Activated T-cell treated with anti-CD3 and anti-CD28 coated beads for 4 hours (primary cell): ENCODE measurements around the gene RPS18.
"Not testable (repeated sequence)": the region's sequence is repeated elsewhere in the genome, so short reads cannot be mapped to it uniquely, and the experiment has no call there.

Source experiments
- DNase-seq: peaks from one replicate; pipeline ENCODE4 v3.0.0-alpha.2; 2020

Gene RPS18

DNA sequence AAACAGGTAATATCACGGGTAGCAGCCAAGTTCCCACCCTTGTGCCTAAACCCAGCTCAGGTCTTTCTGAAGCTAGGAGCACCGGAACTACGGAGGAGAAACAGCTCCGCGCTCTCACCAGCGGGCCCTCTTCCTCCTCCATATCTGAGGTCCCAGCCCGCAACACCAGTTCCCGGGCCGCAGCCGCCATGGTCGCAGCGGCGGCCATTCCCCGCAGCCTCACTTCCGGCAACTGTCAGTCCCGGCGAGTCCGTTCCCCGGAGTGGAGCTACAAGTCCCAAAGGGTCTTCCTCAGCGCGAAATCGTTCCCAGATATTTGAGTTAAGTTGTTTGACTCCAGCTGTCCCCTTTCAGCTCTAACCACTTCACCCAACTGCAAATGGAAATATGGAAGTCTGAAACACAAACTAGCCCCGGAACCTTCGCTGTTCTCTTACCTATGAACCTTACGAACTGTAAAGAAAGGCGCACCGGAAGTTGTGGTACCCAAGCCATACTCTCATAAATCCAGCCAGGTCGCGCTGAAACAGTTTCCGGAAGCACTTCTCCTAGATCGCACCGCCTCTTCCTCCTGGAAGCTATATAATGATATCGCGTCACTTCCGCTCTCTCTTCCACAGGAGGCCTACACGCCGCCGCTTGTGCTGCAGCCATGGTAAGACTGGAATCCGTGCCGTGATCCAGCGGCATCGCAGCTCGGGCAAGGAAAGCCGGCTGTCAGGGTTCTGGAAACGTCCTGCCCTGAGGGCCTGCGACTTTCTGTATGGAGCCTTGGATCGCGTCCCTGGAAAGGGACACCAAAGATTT is at the start of gene RPS18, which contains the start of gene VPS52:
RPS18 (plus strand) TSS at position 608 of the 807 bp plus-strand sequence; CDS start at position 653, 45 bp downstream.
VPS52 (minus strand) TSS at position 409 of the 807 bp plus-strand sequence; CDS start at position 208, 201 bp downstream.
- peak; percentile 86 for DNase-seq

DNA sequence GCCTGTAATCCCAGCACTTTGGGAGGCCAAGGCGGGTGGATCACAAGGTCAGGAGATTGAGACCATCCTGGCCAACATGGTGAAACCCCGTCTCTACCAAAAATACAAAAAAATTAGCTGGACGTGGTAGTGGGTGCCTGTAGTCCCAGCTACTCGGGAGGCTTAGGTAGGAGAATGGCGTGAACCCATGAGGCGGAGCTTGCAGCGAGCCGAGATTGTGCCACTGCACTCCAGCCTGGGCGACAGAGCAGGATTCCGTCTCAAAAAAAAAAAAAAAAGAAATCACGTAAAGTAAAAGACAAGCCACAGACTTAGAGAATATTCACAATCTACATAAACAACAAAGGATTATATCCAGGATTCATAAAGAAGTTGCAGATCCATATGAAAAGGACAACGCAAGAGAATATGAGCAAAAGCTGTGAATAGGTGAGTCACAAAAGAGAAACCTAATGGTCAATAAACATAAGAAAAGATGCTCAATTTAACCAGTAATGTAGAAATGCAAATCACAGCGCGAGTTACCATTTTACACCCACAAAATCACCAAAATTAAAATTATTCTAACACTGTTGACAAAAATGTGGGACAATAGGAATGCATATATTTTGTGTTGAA is 45.3 kb upstream of the RPS18 start:
- not testable (repeated sequence) for DNase-seq

DNA sequence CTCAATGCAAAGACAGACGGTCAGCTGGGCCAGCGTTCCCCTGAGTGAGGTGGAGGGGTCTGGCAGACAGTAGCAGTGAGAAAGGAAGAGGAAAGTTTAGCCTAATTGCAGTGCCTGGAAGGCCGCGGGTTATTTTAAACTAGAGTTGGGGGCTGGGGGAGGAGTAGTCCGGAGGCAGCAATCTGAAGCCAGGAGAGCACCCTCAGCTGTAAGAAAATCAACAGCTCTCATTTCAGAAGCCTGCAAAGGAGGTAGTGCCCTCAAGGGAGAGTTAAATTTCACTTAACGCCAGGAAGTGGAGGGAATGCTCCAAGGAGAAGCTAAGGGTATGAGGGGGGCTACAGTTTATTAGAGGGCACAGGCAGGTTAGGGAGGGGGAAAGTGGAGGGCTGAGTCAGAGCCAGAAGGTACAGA is 36.6 kb upstream of the RPS18 start:
- no peak for DNase-seq

DNA sequence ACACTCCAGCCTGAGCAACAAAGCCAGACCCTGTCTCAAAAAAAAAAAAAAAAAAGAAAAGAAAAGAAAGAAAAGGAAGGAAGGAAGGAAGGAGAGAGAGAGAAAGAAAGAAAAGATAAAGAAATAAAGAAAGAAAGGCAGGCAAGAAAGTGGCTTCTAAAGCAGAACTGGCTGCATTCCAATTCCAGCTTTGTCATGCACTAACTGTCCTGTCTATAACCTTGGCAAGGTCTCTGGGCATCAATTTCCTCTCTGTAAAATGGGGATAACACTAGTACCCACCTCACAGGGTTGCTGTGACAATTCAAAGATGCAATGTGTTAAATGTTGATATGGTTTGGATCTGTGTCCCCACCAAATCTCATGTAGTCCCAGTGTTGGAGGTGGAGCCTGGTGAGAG is 35.5 kb upstream of the RPS18 start:
- no peak for DNase-seq

DNA sequence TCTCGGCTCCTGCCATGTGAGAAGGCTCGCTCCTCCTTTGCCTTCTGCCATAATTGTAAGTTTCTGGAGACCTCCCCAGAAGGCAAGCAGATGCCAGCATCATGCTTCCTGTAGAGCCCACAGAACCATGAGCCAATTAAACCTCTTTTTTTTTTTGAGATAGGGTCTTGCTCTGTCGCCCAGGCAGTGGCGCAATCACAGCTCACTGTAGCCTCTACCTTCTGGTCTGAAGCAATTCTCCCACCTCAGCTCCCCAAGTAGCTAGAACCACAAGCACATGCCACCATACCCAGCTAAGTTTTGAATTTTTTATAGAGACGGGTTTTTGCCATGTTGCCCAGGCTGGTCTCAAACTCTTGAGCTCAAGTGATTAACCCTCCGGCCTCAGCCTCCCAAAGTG is 35.0 kb upstream of the RPS18 start:
- no peak for DNase-seq

DNA sequence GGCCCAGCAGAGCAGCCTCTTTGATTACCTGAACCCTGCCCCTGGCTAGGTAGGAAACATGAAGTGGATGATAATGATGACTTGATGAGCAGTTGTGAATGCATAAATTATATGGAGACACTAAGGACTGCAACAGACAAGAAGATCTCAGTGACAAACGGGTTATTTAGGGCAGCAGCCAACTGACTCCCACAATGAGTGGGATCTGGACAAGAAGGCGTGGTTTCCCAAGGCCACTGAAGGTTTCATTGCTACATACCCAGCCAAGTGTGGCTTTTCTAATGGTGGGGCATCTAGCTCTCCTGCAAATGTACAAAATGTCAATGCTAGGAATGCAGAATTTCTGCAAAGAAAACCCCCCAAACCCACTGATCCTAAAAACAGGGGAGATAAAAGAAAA is 34.1 kb upstream of the RPS18 start:
- DNase-seq = no peak

DNA sequence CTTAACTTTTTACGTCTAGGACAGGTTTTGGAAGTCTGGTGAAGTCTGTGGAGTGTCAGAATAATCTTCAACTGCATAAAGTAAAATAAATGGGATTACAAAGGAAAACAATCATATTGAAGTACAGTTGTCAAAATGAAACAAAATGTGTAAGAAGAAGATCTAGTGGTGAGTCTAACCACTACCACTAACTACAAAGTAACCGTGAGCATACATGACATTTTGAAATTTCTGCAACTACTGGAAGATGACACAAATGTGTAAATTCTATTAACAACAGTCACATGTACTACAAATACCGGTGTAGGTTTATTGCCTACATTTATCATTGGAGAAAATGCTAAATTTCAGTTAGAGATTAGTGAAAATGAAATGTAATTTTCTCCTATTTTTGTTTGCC is 29.9 kb upstream of the RPS18 start:
- DNase-seq = no peak

DNA sequence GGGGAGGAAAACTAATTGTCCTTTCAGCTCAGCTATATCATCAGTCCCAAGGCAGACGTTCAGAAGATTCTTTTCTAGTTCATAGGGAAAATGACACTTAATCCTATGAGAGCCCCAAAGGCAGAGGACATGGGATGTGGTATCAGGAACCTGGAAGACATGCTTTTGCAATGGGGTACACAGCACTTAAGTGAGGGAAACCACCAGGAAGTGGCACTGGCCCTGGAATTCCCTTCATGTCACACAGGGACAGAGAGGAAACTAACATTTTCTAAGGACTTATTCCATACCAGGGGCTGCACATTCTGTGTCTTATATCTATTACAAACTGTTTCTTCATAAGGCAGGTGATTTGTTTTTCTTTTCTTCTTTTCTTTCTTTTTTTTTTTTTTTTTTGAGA is 28.4 kb upstream of the RPS18 start:
- DNase-seq = no peak

DNA sequence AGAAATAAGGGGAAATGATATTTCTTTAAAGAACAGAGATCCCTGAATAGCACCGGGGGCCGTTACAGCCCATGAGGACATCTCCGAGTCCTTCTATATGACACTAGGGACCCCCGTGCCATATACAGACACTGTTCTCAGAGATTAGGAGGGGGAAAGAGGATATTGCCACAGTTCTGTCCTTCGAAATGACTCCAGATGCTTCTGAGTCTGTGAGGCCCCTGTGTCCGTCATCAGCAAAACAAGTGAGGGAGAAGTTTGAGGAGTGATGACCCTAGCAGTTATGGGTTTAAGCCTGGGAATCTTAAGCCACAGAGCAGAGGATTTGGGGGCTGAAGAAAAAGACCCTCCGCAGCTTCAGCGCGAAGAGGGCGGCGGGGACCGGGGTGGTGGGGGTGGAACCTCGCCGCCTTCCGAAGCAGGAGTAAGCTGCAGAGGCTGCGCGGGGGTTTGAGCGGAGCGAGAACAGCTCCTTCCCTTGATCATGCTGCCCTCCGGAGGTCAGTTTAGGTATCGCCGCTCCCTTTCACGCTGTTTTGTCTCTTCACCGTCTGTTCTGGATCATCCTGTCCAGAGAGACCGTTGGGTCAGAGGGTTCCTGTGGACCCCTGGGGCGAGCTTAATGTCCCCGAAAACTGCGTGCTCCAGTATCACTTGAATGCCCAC is 23.8 kb upstream of the RPS18 start:
- peak; percentile 96 for DNase-seq

DNA sequence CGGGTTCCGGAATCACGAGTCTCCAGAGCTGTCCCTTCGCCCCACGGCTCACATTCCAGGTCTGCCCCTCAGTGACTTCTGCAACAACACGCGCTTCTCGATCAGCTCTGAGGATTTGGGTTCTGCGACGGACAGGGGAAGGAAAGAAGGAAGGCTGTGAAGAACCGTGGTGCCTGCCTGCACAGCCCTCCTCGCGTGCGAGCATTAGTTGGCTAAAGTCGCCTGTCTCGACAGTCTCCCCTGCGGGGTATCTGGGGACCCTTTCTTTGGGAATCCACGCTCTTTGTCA is 23.3 kb upstream of the RPS18 start:
- no peak for DNase-seq

DNA sequence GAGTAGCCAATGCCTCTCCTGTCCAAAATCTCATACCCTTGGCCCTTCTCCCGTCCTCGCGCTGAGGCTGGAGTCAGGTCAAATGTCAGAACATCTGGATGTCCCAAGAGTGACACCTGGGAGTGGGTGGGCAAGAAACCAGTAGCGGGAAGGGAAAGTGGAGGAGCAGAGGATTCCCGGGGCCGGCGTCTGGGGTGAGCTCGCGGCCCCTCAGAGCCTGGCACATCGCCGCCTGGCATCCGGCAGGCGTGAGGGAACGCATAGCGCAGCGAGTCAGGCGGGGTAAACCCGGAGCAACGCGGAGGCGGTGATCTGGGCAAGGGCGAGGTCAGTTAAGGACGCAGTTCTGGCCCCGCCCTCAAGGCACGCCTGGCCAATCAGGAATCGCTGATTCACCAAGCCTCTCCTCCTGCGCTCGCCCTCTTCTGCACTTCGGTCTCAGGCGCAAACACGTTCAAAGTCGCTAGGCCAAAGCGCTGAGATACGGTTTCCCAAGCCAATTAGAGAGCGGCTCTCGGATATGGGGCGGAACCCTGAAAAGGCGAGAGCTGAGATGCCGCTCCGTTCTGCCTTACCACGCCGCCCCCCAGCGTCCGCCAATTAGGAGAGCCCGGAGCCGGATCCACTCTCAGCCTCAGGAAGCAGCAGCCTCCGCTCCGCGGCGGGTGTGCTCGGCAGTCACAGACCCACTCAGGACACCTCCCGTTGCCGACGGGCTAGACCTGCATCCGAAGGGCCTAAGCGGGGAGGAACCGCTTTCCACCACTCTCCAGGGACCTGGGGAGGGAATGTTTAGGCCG is 22.7 kb upstream of the RPS18 start:
- peak; percentile 85 for DNase-seq

DNA sequence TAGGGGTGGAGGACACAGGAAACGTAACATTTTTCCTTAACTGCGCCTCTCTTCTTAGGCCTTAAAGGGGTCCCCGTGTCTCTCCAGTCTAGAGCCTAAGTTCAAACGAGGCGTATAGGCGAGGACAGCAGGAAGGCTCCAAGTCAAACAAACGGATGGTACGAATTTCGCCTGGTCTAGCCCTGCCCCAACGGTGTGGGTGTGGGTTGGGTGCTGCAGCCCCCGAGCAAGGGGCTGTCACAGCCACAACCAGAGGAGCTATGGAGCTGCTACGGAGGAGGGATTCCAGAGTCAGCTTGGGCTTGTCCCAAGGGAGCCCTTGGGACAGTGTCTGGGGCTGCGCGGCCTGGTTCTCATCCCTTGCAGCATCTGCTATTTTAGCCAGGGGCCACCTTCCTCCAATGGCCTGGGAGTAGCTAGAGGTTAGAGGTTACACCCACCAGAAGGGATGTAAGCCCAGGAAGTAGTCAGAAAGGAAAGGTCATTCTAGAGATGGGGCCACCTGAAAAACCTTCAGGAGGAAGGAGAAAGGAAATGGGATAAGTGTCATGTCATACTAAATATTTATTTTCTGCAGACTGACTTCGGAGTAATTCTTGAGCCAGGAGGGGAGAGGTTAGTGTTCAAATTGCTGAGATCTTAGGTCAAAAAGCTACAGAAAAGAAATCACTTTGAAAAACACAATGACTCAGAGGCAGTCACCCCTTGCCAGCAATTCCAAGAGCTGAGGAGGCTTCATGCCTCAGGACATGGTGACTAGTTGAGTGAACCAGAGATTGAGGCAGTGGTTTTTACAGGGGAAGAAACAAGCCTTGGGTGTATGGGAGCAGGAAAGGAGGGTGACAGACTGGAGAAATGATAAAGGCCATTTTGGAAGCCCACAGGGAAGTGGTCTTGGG is 21.9 kb upstream of the RPS18 start:
- no peak for DNase-seq

DNA sequence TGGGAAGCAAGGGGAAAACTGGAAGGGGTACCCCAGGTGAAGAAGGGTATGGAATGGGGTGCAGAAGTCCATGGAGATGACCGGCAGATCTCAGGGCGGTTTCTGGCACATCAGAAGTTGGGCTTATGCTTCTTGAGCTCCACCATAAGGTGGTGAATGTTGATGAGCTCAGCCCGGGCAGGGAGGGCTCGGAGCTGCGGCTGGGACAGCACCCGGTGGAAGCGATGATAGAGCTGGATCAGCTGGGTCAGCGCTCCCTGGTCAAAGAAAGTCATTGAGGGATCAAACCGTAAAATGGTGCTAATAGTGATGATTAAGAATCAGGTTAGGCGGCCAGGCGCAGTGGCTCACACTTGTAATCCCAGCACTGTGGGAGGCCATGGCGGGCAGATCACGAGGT is 21.1 kb upstream of the RPS18 start:
- DNase-seq = no peak

DNA sequence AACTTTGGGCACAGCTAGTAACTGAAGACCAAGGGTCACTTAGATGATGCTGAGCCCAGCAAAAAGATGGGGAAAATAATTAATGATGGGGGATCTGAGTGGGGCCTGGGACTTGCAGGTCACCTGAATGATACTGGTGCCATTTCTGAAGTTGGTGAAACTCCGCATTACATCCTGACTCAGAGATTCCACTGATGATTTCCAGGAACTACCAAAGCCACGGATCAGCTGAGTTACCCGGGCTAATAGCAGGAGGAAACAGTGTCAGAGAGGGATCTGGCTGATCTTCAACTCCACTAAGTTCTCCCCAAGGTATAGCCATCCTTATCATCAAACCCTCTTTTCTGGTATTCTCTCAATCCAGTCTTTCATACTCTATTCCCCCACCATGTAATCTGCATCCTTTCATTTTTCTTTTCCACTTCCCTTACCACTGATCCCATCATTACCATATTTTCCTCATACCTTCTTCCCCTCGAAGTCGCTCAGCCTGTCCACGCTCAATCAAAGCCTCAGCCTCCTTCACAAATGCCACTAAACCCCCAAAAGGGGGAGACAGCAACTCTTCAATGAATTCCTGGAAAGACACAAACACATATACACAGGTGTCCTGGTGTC is 20.4 kb upstream of the RPS18 start:
- DNase-seq = no peak

DNA sequence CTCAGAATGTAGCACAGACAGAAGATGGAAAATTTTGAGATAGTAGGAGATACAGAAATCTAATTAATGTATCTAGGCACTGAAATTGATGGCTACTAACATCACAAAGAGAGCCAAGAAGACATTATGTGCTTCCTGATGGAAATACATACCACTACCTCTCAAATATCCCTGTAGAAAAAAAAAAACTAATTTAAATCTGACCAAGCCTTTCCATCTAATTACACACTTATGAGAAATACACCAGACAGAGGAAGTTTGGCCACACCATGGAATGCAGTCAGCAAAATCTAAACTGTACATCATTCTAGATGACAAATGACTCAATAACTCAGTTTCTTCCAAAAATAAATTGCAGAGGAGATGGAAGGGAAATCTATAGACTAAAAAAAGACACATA is 19.1 kb upstream of the RPS18 start:
- no peak for DNase-seq

DNA sequence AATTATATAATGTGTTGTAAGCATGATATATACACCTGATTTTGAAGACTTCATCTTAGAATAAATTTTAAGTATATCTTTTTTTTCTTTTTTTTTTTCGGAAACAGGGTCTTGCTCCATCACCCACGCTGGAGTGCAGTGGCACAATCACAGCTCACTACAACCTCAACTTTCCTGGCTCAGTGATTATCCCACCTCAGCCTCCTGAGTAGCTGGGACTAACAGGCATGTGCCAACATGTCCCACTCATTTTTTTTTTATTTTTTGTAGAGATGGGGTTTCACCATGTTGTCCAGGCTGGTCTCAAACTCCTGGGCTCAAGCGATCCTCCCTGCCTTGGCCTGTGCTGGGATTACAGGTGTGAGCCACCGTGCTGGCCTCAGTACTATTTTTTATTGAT is 17.3 kb upstream of the RPS18 start:
- no peak for DNase-seq

DNA sequence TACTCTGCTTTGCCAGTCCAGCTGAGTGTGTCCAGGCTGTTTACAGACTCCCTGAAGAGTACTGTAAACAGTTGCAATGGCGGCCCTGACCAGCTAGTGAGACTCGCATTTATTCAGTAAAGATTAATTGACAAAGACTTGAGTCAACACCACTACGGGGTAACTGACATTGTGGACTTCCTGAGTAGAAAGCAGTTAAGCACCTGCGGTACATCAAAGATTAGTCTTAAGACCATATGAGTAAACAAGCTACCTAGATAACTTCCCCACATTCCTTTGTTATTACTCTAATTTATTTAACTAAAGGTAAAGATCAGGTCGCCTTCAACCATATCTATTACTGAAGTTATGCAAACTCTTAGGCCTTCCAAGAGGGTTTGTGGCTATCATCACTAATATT is 12.8 kb upstream of the RPS18 start:
- no peak for DNase-seq

DNA sequence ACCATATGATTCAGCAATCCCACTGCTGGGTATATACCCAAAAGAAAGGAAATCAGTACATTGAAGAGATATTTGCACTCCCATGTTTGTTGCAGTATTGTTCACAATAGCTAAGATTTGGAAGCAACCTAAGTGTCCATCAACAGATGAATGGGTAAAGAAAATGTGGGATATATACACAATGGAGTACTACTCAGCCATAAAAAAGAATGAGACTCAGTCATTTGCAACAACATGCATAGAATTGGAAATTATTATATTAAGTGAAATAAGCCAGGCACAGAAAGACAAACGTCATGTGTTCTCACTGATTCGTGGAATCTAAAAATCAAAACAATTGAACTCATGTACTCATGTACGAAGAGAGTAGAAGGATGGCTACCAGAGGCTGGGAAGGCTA is 9.4 kb upstream of the RPS18 start:
- not testable (repeated sequence) for DNase-seq

DNA sequence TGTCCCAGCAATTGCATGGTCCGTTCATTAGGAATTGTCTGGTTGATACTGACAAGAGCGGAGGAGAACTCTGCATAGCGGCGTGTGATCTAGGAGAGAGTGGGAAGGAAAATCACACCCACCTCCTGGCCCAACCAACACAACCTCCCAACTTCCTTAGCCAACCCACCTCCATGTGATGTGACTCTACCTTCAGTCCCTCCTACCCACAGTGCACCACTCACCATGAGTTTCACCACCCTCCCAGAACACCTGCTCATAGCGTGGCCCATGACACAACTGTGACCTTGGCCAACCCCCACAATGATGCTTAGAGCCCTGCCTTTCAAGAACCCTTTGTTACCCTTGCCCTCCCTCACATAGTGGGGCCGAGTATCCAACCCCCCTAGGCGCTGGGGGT is 7.9 kb upstream of the RPS18 start:
- DNase-seq = no peak

DNA sequence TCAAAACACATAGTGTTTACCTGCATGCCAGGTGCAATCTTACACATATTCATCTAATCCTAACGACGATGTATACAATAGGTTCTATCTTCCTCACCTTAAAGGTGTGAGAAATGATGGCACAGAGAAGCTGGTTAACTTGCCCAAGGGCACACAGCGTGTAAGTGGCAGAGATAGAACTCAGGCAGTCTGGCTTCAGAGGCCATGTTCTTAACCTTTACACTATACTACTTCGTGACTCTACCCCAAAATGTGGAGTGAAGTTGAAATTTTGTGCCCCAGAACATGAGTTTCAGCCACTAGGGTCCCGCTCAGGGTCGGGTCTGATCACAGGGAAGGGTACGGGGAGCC is 783 bp upstream of the RPS18 start:
- DNase-seq = no peak

DNA sequence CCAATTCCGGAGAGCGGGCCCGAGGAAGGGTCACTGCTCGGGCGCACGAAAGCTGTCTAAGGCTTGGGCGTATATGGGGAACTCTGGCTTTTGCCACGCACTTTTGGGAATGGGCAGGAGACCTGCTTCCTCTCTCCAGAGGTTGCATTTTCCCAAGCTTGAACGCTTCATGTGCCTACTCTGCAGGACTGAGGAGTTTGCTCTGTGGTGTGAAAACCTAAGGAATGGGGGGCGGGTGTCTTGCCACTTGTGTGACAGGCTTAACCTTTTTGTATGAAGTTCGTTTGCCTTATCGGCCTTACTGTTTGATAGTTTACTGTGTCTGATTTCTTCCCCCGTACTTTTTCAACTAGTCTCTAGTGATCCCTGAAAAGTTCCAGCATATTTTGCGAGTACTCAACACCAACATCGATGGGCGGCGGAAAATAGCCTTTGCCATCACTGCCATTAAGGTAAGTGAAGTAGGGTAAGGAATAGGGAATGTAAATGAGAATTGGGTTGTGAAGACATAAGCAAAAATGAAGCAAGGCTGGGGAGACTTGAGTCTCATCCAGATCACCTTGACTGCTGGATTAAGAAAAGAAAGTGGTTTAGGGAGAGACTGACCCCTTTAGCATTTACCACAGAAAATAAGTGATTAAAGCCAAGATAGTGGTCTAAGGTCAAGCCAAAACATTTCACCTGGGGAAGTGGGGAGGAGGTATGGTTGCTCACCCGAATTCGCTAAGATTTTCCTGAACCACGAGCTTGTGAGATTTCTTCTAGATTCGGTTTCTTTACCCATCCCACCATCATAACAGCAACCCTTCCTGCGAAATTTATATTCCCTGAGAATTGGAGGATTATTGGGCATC is 627 bp downstream of the RPS18 start:
- no peak for DNase-seq
